Motor neuron (in vitro differentiated cells): ENCODE results near the gene CLEC16A. TPM values are rescaled to one million over a fixed set of nuclear protein-coding genes. Genes with fewer than 3 reads are reported as not detected.

Experiments used
- ATAC-seq, 8 experiments: fragments of 200-7000 bp; cut with Tn5 transposase; replicated peaks in 6 of 8; 2 replicates each; pipeline ENCODE4 v1.8.0; 2021; ENCODE audit warnings: mild to moderate bottlenecking in 8 of 8, moderate library complexity in 8 of 8
- H3K27ac ChIP-seq, 2 donors: fragments of 250-450 bp; sonication (Bioruptor Pico); 2 replicates each; pipeline ENCODE4 v1.9.0; 2021; ENCODE audit warnings: antibody characterized with exemption in 2 of 2, mild to moderate bottlenecking in 2 of 2, moderate library complexity in 1 of 2
- H3K4me1 ChIP-seq, 2 donors: fragments of 250-450 bp; sonication (Bioruptor Pico); replicated peaks in 1 of 2; 2 replicates each; pipeline ENCODE4 v1.6.1; 2021; ENCODE audit warnings: antibody characterized with exemption in 2 of 2, mild to moderate bottlenecking in 2 of 2, moderate library complexity in 1 of 2
- H3K4me3 ChIP-seq, 5 donors: fragments of 250-450 bp; sonication (Bioruptor Pico); 2 replicates each; pipeline ENCODE4 v1.9.0; 2021; ENCODE audit warnings: antibody characterized with exemption in 5 of 5, mild to moderate bottlenecking in 5 of 5, moderate library complexity in 4 of 5
- WGBS, 10 experiments: fragments of 450-650 bp; shearing (Covaris generic); methylation state at CpG; one replicate each; pipeline ENCODE4 v1.0.0; 2022; 5-methylcytosine and 5-hydroxymethylcytosine counted together
- in situ Hi-C, 9 experiments: fragments of 400-800 bp; cut with MboI; loops; one replicate each; pipeline ENCODE4 v1.15.0; 2021; ENCODE audit warnings: low sequenced_read_pairs in 9 of 9, low pct_unique_long_range_greater_than_20kb in 2 of 9; ENCODE audit not compliant: unreplicated experiment in 9 of 9
- total RNA-seq, 8 experiments: library from RNA; unstranded; fragments of 300-600 nt; gene quantifications; 2 replicates each; pipeline versions ENCODE4 v1.2.3 to v1.2.4, GENCODE V29; 2022

Gene CLEC16A
- total RNA-seq, 8 experiments from 2014 or later, result 13.4 to 75.0 (median 17.2) TPM

- peaks cover 18 to 24% of the 10 kb centered on the region in 2 donors for H3K4me1 ChIP-seq
- no peak overlapping the region for H3K27ac ChIP-seq
- ATAC-seq, result peak in 1 of 8 experiments; percentile 4
- 74 to 100% (median 91%) methylated on average over 1 to 7 of the region's 13 CpGs; no CpG with 5 or more reads in 5 of the 10 experiments for WGBS, 10 experiments
- in situ Hi-C loops, result no loop called here
- H3K4me3 ChIP-seq, result no peak overlapping the region
Observed at GRCh38 chr16:11076259-11077018, 132.1 kb downstream of the CLEC16A start.

GRCh38 chr16:11078812-11079459 lies 134.6 kb downstream of the CLEC16A start:
- WGBS, 10 experiments, result 40 to 100% (median 97%) methylated on average over 1 to 5 of the region's 5 CpGs; no CpG with 5 or more reads in 2 of the 10 experiments
- in situ Hi-C loops, result no loop called here
- ATAC-seq, result peak in 3 of 8 experiments; percentile 21 to 45 (median 23)
- peaks cover 20 to 30% of the 10 kb centered on the region in 2 donors for H3K4me1 ChIP-seq
- H3K27ac ChIP-seq, result no peak overlapping the region
- H3K4me3 ChIP-seq, result no peak overlapping the region

GRCh38 chr16:11079652-11080187 lies 135.4 kb downstream of the CLEC16A start:
- peak in 5 of 8 experiments; percentile 9 to 75 (median 65) for ATAC-seq
- Histone ChIP-seq H3K4me1 (peaks cover 20 to 32% of the 10 kb centered on the region in 2 donors), H3K27ac (no peak overlapping the region), H3K4me3 (no peak overlapping the region)
- WGBS, 10 experiments, result 0 to 80% (median 20%) methylated on average over 2 to 6 of the region's 6 CpGs; no CpG with 5 or more reads in 2 of the 10 experiments
- in situ Hi-C loops, result no loop called here

GRCh38 chr16:11080327-11080967 lies 136.1 kb downstream of the CLEC16A start:
- in situ Hi-C loops, result no loop called here
- 68 to 97% (median 78%) methylated on average over 2 to 6 of the region's 10 CpGs; no CpG with 5 or more reads in 3 of the 10 experiments for WGBS, 10 experiments
- H3K4me1 ChIP-seq, result peaks cover 28 to 39% of the 10 kb centered on the region in 2 donors

GRCh38 chr16:11080999-11081630 lies 136.8 kb downstream of the CLEC16A start:
- Histone ChIP-seq H3K27ac (no peak overlapping the region), H3K4me3 (no peak overlapping the region), H3K4me1 (peaks cover 34 to 45% of the 10 kb centered on the region in 2 donors)
- in situ Hi-C loops, result no loop called here
- 100% methylated on average over 1 to 4 of the region's 7 CpGs; no CpG with 5 or more reads in 7 of the 10 experiments for WGBS, 10 experiments
- ATAC-seq, result no peak

More at GRCh38 chr16:11080327-11080967, 136.1 kb downstream of the CLEC16A start:
- no peak for ATAC-seq
- no peak overlapping the region for H3K27ac ChIP-seq
- H3K4me3 ChIP-seq, result no peak overlapping the region

- in situ Hi-C loops, result no loop called here
- H3K4me1 ChIP-seq, result peaks cover 37 to 55% of the 10 kb centered on the region in 2 donors
- no peak overlapping the region for H3K27ac ChIP-seq
- H3K4me3 ChIP-seq, result no peak overlapping the region
- no peak for ATAC-seq
- WGBS, 10 experiments, result 90 to 100% (median 95%) methylated on average over 1 to 10 of the region's 16 CpGs; no CpG with 5 or more reads in 1 of the 10 experiments
Observed at GRCh38 chr16:11082108-11082859, 137.9 kb downstream of the CLEC16A start.

- Histone ChIP-seq H3K4me1 (peaks cover 37 to 57% of the 10 kb centered on the region in 2 donors), H3K27ac (peak overlapping the region in 1 of 2 donors; percentile 19), H3K4me3 (no peak overlapping the region)
- in situ Hi-C loops, result no loop called here
- WGBS, 10 experiments, result 83 to 100% (median 92%) methylated on average over 1 to 2 of the region's 2 CpGs; no CpG with 5 or more reads in 5 of the 10 experiments
- no peak for ATAC-seq
Observed at GRCh38 chr16:11082860-11083388, 138.6 kb downstream of the CLEC16A start.

- Histone ChIP-seq H3K4me3 (no peak overlapping the region), H3K27ac (peak overlapping the region; percentile 65 to 66), H3K4me1 (peaks cover 33 to 55% of the 10 kb centered on the region in 2 donors)
- peak in 7 of 8 experiments; percentile 9 to 92 (median 85) for ATAC-seq
- 15 to 83% (median 42%) methylated on average over 1 to 7 of the region's 11 CpGs; no CpG with 5 or more reads in 4 of the 10 experiments for WGBS, 10 experiments
- in situ Hi-C loops, result no loop called here
Observed at GRCh38 chr16:11084484-11084875, 140.1 kb downstream of the CLEC16A start.

DNA sequence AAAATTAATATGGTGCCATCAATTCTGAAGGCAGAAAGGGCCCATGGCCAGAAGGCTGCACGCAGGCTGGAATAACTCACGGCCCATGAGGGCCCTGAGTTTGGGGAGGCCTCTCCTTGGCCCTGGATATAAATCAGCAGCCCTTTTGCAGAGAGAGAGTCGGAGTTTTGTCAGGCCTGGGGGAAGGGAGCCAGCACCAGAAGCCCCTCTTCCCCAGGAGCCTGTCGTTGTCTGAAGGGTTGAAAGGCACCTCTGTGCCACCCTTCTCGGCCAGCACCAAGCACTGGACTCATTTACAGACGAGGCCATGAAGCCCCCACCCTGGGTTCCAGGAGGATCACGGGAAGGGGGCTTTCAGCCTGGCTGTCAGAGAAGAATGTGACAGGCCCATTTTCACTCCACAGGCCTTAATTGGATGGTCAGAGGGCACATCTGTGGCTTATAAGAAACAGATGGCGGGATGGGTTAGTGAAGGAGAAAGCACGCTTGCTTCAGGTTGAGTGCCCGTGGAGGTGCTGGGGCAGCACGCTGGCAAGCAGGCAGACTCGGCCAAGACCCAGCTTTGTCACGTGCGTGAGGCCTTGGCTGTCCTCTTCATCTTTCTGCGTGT lies 140.6 kb downstream of the CLEC16A start:
- WGBS, 10 experiments, result 40 to 96% (median 65%) methylated on average over 1 to 5 of the region's 15 CpGs; no CpG with 5 or more reads in 4 of the 10 experiments
- Histone ChIP-seq H3K4me1 (peaks cover 28 to 50% of the 10 kb centered on the region in 2 donors), H3K27ac (peak overlapping the region; percentile 65 to 66), H3K4me3 (no peak overlapping the region)
- in situ Hi-C loops, result no loop called here
- ATAC-seq, result peak in 4 of 8 experiments; percentile 34 to 47 (median 41)

DNA sequence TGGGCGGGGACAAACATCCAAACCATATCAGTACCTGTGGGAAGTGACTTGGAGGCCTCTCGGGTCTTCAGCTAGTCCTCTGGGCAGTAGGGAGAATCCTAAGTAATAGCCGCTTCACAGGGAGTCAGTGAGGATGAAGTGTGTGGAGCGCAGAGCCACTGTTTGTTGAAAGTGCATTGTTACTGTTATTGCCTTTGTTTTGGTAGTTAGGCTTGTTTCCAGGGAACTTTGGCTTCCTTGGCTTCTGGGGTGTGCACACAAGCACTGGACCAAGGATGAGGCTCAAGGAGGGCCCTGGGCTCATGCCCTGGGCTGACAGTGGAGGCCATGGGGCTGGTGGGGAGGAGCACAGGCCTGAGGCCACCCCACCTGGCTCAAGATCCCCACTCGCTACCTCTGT lies 141.6 kb downstream of the CLEC16A start:
- Histone ChIP-seq H3K4me1 (peaks cover 24 to 48% of the 10 kb centered on the region in 2 donors), H3K4me3 (no peak overlapping the region), H3K27ac (peak overlapping the region; percentile 65 to 66)
- in situ Hi-C loops, result no loop called here
- 94 to 100% (median 100%) methylated on average over 2 to 3 of the region's 5 CpGs; no CpG with 5 or more reads in 5 of the 10 experiments for WGBS, 10 experiments
- ATAC-seq, result no peak

DNA sequence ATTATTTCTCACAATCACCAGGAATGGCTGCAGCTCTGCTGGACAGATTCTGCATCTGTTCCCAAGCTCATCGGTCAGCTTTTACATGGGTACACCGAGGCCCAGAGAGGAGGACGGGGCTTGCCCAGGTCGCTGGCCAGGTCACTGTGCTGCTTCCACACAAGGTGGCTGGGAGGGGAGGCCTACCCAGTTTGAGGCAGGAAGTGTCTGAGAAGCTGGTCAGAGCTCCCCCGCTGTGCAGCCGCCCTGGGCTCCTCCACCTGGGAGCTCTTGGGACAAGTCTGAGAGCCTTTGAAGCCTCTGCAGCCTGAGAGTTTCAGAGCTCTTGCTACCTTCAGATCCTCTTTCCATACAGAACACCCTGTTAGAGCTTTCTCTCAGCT lies 143.3 kb downstream of the CLEC16A start:
- peaks cover 24 to 48% of the 10 kb centered on the region in 2 donors for H3K4me1 ChIP-seq
- 70 to 100% (median 91%) methylated on average over 1 to 6 of the region's 6 CpGs; no CpG with 5 or more reads in 7 of the 10 experiments for WGBS, 10 experiments
- H3K27ac ChIP-seq, result no peak overlapping the region
- in situ Hi-C loops, result no loop called here
- ATAC-seq, result peak in 2 of 8 experiments; percentile 21 to 42
- H3K4me3 ChIP-seq, result no peak overlapping the region
